Fibroblast of lung (primary cell): ENCODE data around the gene HBE1. TPM values are rescaled to one million over a fixed set of nuclear protein-coding genes. Genes with fewer than 3 reads are reported as not detected.

ENCODE experiments used
- DNase-seq, 2 donors: peaks; one replicate each; pipeline versions ENCODE4 v3.0.0 to v3.0.0-alpha.2; 2010; ENCODE audit warnings: low read depth in 2 of 2
- H2AFZ ChIP-seq: 2 replicates; pipeline ENCODE4 v1.5.1; 2012; ENCODE audit warnings: low read length, control low read depth, inconsistent platforms
- H3K27ac ChIP-seq: 2 replicates; pipeline ENCODE4 v1.5.1; 2011; ENCODE audit warnings: low read length, control low read depth; ENCODE audit not compliant: insufficient read depth
- H3K27me3 ChIP-seq: 2 replicates; pipeline ENCODE4 v1.5.1; 2011; ENCODE audit warnings: mild to moderate bottlenecking, low read length; ENCODE audit not compliant: control insufficient read depth, insufficient read depth
- H3K36me3 ChIP-seq: 2 replicates; pipeline ENCODE4 v1.5.1; 2011; ENCODE audit warnings: low read length; ENCODE audit not compliant: control insufficient read depth, insufficient read depth
- H3K4me1 ChIP-seq: 2 replicates; pipeline ENCODE4 v1.5.1; 2011; ENCODE audit warnings: low read length; ENCODE audit not compliant: control insufficient read depth, insufficient read depth; ENCODE audit errors: extremely low read depth
- H3K4me2 ChIP-seq: 2 replicates; pipeline ENCODE4 v1.5.1; 2011; ENCODE audit warnings: low read length, control low read depth; ENCODE audit not compliant: insufficient read depth; ENCODE audit errors: extremely low read depth
- H3K4me3 ChIP-seq, 4 experiments: fragments of 200-600 bp in 1 of 4; sonication (generic) in 1 of 4; replicated peaks in 1 of 4; 2 replicates each; pipeline ENCODE4 v1.5.1; 2011 to 2016; ENCODE audit warnings: low read length in 4 of 4, low read depth in 3 of 4, mild to moderate bottlenecking in 3 of 4, control low read depth in 2 of 4, inconsistent platforms in 1 of 4, mixed read lengths in 1 of 4; ENCODE audit not compliant: insufficient read depth in 1 of 4; ENCODE audit errors: control extremely low read depth in 1 of 4
- H3K79me2 ChIP-seq: 2 replicates; pipeline ENCODE4 v1.5.1; 2012; ENCODE audit warnings: mild to moderate bottlenecking, low read length, inconsistent platforms; ENCODE audit not compliant: control insufficient read depth, insufficient read depth
- H3K9ac ChIP-seq: 2 replicates; pipeline ENCODE4 v1.5.1; 2011; ENCODE audit warnings: mild to moderate bottlenecking, low read length, control low read depth; ENCODE audit not compliant: insufficient read depth
- H3K9me3 ChIP-seq: 2 replicates; pipeline ENCODE4 v1.5.1; 2012; ENCODE audit warnings: low read depth, low read length; ENCODE audit not compliant: control insufficient read depth, insufficient read depth
- H4K20me1 ChIP-seq: 2 replicates; pipeline ENCODE4 v1.5.1; 2011; ENCODE audit warnings: low read length; ENCODE audit not compliant: control insufficient read depth, insufficient read depth; ENCODE audit errors: extremely low read depth
- EZH2 ChIP-seq: IDR thresholded peaks from 2 replicates; pipeline ENCODE4 v1.5.1; 2012; ENCODE audit warnings: low read length, control low read depth, mild to moderate bottlenecking; ENCODE audit errors: missing control alignments
- polyA plus RNA-seq, 2 donors: library from polyadenylated mRNA; depleted of rRNA in 1 of 2; stranded (reverse) in 1 of 2; unstranded in 1 of 2; fragments of >200 nt; gene quantifications; 2 replicates each; pipeline ENCODE4 v1.2.1, GENCODE V29; 2011 to 2012; ENCODE audit warnings: missing spikeins in 1 of 2
- total RNA-seq: library from RNA; depleted of rRNA; stranded (reverse); fragments of >200 nt; gene quantifications from 2 replicates; pipeline ENCODE4 v1.2.1, GENCODE V29; 2014
- TF ChIP-seq, protein P1 (sequence below), 2 donors: IDR thresholded peaks in 1 of 2; conservative IDR thresholded peaks in 1 of 2; 1 replicate in 1 of 2; 2 replicates in 1 of 2; pipeline ENCODE4 v1.5.1; 2011 to 2012; ENCODE audit warnings: low read length in 2 of 2, control low read depth in 1 of 2, inconsistent platforms in 1 of 2, low read depth in 1 of 2, mild to moderate bottlenecking in 1 of 2

Gene HBE1
- total and polyA plus RNA-seq, 2 donors (not counting 1 experiment from before 2014, with no cell fraction given) = 0.33 to 3.1 TPM

DNA sequence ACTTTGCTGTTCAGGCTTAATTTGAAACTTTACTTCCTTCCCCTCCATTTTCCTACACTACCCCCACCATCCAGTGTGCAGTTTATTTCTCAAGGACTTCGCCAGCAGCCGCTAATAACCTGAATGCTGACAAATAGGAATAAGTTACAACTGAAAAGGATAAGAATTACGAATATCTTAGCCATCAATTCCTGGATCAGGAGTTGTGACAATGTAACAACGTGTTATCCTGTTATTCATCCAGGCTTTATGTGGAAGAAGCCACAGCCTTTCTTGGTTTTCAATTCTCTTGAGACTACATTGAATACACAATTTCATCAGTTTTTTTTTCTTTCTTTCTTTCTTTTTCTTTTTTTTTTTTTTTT, 25.9 kb downstream of the HBE1 start:
- no peak overlapping the region for H3K4me3 ChIP-seq
- no peaks in the 10 kb centered on the region for H4K20me1 ChIP-seq
- no peaks in the 10 kb centered on the region for H3K36me3 ChIP-seq
- TF ChIP-seq EZH2 = no peak
- TF ChIP-seq, protein P1, sequence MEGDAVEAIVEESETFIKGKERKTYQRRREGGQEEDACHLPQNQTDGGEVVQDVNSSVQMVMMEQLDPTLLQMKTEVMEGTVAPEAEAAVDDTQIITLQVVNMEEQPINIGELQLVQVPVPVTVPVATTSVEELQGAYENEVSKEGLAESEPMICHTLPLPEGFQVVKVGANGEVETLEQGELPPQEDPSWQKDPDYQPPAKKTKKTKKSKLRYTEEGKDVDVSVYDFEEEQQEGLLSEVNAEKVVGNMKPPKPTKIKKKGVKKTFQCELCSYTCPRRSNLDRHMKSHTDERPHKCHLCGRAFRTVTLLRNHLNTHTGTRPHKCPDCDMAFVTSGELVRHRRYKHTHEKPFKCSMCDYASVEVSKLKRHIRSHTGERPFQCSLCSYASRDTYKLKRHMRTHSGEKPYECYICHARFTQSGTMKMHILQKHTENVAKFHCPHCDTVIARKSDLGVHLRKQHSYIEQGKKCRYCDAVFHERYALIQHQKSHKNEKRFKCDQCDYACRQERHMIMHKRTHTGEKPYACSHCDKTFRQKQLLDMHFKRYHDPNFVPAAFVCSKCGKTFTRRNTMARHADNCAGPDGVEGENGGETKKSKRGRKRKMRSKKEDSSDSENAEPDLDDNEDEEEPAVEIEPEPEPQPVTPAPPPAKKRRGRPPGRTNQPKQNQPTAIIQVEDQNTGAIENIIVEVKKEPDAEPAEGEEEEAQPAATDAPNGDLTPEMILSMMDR (conservative IDR thresholded peaks at IDR 0.05 in 1 of 2, IDR thresholded peaks at IDR 0.05 in 1 of 2; ENCODE audit: low read depth in 1 of 2, low read length in 2 of 2) = no peak
- no peak overlapping the region for H2AFZ ChIP-seq
- no peaks in the 10 kb centered on the region for H3K27me3 ChIP-seq
- no peaks in the 10 kb centered on the region for H3K9me3 ChIP-seq
- no peaks in the 10 kb centered on the region for H3K79me2 ChIP-seq
- no peak overlapping the region for H3K4me2 ChIP-seq
- DNase-seq = no peak
- peaks cover under 1% of the 10 kb centered on the region for H3K4me1 ChIP-seq
- no peak overlapping the region for H3K27ac ChIP-seq
- no peak overlapping the region for H3K9ac ChIP-seq

DNA sequence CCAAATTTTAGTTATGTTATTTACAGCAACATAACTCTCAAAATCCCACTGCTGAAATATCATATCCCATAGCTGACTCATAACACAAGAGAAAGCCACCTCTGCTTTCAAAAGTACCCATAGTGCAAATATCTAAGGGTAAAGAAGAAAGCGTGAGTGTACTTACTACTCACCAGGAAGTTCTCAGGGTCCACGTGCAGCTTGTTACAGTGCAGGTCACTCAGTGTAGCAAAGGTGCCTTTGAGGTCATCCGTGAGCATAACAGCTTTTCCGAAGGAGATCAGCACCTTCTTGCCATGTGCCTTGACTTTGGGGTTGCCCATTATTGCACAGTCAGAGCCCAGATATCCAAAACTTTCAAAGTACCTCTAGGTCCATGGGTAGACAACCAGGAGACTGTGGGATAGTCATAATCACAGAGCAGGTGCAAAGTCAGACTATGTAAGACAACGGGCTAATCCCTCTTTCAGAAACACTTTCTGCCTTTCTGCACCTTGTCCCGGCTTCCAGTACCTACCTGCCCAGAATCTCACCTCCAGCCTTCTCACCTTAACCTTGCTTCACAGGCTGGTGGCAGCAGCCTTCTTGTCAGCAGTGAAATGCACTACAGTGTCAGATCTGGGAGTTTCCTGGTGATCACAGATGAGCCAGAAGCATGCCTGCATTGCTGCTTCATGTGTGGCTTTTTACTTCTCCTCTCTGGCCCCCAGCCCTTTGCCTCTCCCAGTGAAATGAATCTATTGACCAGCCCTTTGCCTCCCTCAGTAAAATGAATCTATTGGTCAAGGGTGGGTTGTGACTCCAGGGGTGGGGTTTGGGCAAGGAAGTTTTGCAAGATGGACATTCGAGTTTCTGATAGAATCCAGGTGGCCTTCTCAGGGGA, 26.6 kb downstream of the HBE1 start:
- Histone ChIP-seq H3K36me3 (no peaks in the 10 kb centered on the region), H2AFZ (no peak overlapping the region), H3K9ac (no peak overlapping the region), H3K4me3 (no peak overlapping the region), H3K4me1 (peaks cover 2% of the 10 kb centered on the region), H3K79me2 (no peaks in the 10 kb centered on the region), H3K27ac (no peak overlapping the region), H3K9me3 (no peaks in the 10 kb centered on the region), H3K27me3 (no peaks in the 10 kb centered on the region), H4K20me1 (no peaks in the 10 kb centered on the region), H3K4me2 (no peak overlapping the region)
- TF ChIP-seq, protein P1 (conservative IDR thresholded peaks at IDR 0.05 in 1 of 2, IDR thresholded peaks at IDR 0.05 in 1 of 2; ENCODE audit: low read depth in 1 of 2, low read length in 2 of 2) = no peak
- no peak for TF ChIP-seq EZH2
- peak in 1 of 2 donors; percentile 7 for DNase-seq

DNA sequence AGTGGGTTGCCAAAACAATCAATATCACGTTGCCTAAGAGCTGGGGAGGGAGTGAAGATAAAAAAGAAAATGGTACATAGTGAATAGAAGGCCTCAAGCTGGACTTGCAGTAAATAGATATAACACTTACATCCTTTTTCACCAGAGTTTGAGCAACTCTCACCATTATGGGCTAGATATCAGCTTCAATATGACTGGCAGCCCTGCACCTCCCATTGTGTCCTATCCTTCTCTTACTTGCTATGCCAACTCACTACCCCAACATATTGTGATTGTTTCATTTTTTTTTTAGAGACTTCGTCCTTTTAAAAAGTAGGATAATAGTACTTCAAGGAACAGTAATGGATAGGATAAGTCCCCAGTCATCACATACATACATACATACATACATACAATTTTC, 27.5 kb downstream of the HBE1 start:
- no peak overlapping the region for H2AFZ ChIP-seq
- no peak overlapping the region for H3K9ac ChIP-seq
- DNase-seq = no peak
- H3K36me3 ChIP-seq = no peaks in the 10 kb centered on the region
- H4K20me1 ChIP-seq = no peaks in the 10 kb centered on the region
- H3K4me1 ChIP-seq = peaks cover 2% of the 10 kb centered on the region
- no peaks in the 10 kb centered on the region for H3K27me3 ChIP-seq
- no peak overlapping the region for H3K4me2 ChIP-seq
- no peaks in the 10 kb centered on the region for H3K79me2 ChIP-seq
- no peak overlapping the region for H3K4me3 ChIP-seq
- TF ChIP-seq, protein P1 (conservative IDR thresholded peaks at IDR 0.05 in 1 of 2, IDR thresholded peaks at IDR 0.05 in 1 of 2; ENCODE audit: low read depth in 1 of 2, low read length in 2 of 2) = no peak
- TF ChIP-seq EZH2 = no peak
- no peak overlapping the region for H3K27ac ChIP-seq
- no peaks in the 10 kb centered on the region for H3K9me3 ChIP-seq
